HG02759 (cell line): ENCODE measurements around the gene ADAMTSL4.

Experiments
- ATAC-seq: cut with Tn5 transposase; IDR thresholded peaks from one replicate; pipeline ENCODE4 v1.9.1; 2021; ENCODE audit warnings: mild to moderate bottlenecking, moderate library complexity; ENCODE audit not compliant: unreplicated experiment

ADAMTSL4 gene

DNA sequence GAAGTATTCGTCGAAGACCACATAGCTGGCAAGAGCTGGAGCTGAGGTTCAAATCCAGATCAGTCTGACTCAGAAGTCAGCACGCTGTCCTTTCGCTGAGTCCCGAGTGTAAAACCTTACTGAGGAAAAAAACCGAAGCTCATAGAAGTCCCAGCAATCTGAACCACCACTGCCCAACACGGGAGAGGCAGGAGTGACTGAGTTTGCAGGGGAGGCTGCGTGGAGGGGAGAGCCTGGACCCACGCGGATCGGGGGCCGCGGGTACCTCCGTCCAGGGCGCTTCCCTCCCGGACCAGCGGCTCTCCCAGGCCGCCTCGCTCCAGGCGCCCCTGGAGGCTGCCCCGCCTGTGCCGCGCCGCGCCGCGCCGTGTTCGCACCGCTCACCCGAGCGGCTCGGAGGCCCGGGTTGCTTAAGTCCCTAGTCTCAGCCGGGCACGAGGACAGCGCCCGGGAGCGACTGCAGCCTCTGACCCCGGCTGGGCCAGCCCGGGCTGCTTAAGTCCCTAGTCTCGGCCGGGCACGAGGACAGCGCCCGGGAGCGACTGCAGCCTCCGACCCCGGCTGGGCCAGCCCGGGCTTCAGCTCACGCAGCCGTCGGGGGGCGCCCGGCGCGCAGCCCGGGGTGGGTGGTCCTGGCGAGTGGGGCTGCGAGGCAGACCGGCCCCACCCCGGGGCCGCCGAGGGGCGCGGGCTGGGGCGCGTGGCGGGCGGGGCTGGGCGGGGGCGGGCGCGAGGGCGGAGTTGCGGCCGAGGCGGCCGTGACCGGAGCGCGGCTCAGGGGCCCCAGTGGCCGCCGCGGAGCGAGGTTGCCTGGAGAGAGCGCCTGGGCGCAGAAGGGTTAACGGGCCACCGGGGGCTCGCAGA lies at the start of gene ADAMTSL4:
Gene ADAMTSL4 (plus strand): TSS at position 777 of the 864 bp plus-strand sequence. CDS start 2,881 bp downstream, outside the sequence.
- ATAC-seq, result peak; percentile 62

DNA sequence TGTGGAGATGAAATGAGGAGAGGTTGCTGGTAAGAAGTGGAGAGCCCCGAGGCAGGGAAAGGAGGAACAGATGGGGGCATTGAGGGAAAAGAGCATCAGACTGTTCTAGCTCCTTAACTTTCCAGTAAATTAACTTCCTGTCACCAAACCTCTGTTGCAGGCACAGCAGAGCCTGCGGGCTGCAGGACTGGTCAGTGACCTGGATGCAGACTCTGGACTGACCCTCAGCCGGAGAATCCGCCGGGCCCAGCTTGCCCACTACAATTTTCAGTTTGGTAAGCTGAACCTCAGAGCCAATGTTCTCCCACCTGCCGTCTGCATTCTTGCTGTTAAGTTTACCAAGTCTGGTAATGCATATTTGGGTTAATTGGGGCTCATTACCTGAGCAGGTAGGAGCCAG lies 43.8 kb upstream of the ADAMTSL4 start:
- no peak for ATAC-seq

DNA sequence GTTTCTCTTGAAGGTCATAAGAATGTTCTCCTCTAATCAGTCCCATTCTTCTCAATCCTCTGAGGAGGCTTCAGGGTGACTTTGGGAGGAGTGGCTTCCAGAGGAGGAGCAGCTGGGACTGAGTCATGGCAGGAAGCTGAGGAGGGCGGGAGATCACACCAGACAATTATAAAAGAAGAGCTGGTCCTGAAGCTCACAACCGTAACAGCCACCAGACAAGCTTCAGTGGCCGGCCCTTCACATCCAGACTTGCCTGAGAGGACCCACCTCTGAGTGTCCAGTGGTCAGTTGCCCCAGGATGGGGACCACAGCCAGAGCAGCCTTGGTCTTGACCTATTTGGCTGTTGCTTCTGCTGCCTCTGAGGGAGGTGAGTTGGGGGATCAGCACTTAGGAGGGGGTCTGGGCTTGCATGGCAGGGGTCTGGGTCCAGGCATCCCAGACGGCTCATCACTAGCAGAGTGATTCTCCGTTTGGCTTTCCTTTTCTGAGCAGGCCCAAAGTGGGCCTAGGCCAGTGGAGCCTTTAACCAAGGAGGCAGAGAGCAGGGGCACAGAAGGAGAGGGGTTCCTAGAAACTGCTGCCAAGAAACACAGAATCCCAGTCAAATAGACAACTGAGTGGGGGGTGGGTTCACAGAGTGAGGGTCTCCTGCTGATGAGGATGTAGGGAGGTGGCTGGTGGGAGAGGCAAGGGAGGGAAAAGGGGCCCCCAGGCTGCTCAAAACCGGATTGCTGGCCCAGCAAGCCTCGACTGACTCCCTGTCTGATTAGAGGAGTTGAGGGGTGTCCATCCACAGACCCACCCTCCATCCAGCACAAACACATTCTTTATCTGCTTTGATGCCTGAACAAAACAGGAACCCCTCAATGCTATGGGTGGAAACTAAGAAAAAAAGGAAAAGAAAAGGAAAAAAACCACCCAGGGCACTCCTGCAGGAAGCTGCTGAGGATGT lies 41.0 kb upstream of the ADAMTSL4 start, which contains the start of gene ECM1:
Gene ECM1 (plus strand): TSS at position 198 of the 953 bp plus-strand sequence. CDS start 101 bp downstream, at position 299.
- ATAC-seq, result no peak

DNA sequence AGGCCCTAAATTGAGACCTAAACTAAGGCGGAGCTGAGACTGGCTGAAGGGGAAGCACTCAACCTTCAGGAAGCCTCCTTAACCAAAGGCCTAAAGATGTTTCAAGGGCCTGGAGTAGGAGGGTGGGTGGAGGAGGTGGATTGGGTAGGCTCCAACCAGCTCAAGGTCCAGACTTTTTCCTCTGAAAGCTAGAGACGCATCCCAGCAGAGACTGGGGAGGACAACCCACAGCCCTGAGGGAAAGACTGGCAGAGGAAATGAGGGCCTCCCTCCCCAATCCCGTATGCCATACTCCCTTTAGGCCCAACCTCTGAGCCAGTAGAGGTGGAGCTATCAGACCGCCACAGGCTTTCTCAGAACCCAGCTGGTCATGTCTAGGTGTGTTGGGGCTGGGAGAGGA lies 40.2 kb upstream of the ADAMTSL4 start:
- no peak for ATAC-seq

DNA sequence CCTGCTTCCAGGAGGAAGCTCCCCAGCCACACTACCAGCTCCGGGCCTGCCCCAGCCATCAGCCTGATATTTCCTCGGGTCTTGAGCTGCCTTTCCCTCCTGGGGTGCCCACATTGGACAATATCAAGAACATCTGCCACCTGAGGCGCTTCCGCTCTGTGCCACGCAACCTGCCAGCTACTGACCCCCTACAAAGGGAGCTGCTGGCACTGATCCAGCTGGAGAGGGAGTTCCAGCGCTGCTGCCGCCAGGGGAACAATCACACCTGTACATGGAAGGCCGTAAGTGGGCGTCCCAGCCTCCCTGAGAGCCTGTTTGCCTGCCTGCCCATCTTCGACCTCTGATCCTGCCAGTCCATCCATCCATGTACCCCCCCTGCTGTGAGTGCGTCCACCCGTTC lies 37.7 kb upstream of the ADAMTSL4 start:
- no peak for ATAC-seq

DNA sequence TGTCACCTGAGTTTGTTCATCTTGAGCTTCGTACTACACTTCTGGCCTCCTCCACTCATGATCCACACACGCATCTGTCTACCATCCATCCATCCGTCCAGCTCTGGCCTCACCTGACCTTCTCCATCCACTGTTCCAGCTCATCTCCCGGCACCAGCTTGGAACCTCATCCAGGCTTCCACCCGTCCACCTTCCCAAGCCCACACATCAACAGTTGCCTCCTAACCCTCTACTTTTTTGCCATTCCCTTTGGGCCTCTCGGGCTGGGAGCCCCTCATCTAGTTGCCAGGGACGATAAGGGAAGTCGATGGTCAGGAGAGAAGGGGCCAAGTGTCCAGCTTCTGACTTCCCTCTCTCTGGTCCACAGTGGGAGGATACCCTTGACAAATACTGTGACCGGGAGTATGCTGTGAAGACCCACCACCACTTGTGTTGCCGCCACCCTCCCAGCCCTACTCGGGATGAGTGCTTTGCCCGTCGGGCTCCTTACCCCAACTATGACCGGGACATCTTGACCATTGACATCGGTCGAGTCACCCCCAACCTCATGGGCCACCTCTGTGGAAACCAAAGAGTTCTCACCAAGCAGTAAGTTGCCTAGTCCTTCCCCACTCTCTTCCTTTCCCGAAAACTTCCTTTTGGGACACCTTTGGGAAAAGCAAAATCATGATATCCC lies 37.1 kb upstream of the ADAMTSL4 start:
- ATAC-seq, result no peak

DNA sequence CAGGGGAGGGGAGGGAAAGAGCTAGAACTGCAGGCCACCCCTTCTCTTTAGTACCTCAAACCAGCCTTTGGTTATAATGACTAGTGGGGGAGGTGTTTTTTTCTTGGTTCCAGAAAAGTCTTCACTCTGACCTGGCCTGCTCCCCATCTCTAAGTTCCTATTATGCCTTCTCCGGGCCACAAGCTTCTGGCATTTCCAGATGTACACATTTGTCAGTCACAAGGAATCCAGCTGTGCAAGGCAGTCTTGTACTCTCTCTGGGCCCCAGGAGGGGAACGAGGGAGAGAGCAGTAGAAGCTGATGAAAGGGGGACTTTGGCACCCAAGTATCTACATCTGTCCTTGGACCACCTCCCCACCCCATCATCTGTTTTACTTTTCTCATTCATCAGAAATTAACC lies 36.4 kb upstream of the ADAMTSL4 start:
- no peak for ATAC-seq

DNA sequence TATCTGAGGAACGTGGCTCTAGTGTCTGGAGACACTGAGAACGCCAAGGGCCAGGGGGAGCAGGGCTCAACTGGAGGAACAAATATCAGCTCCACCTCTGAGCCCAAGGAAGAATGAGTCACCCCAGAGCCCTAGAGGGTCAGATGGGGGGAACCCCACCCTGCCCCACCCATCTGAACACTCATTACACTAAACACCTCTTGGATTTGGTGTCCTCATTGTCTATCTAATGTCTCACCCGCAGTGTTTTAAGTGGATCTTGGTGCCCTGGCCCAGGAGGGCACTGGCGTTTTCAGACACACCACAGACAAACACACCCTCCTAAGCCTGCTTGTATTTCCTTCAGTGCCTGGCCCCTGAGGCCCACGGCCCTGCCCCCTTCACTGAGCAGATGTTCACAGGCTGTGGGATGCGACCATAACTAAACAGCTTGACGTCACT lies 35.8 kb upstream of the ADAMTSL4 start:
- no peak for ATAC-seq

DNA sequence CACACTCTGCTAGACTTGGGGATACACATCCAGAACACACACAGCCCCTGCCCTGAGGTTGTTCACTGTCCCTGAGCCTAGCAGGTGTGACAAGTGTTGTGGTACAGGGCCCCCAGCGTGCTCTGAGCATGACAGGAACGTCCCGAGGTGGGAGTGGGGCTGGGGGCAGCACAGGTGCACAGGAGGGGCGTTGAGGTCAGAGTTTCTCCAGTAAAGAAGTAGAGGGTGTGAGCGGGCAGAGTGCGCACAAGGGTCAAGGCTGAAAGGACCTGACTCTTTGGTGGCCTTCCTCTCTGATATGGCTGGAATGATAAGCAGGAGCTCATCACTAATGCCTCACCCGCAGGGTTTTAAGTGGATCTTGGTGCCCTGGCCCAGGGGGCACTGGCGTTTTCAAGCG lies 34.9 kb upstream of the ADAMTSL4 start:
- no peak for ATAC-seq

DNA sequence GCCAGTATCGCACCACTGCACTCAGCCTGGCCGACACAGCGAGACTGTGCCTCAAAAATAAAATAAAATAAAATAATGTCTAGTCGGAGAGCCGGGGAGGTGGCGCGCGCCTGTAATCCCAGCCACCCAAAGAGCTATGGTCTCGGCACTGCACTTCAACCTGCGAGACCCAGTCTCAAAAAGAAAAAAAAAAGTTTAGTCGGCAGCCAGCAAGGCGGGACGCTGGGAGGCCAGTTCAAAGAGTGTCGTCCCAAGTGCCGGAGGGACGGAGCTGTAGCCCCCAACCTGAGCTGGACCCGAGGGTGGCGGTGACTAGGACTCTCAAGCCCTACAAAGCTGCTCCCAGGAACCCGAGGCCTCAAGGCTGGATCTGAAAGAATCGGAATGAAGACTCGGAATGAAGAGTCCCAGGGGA lies 34.3 kb upstream of the ADAMTSL4 start:
- peak; percentile 10 for ATAC-seq

DNA sequence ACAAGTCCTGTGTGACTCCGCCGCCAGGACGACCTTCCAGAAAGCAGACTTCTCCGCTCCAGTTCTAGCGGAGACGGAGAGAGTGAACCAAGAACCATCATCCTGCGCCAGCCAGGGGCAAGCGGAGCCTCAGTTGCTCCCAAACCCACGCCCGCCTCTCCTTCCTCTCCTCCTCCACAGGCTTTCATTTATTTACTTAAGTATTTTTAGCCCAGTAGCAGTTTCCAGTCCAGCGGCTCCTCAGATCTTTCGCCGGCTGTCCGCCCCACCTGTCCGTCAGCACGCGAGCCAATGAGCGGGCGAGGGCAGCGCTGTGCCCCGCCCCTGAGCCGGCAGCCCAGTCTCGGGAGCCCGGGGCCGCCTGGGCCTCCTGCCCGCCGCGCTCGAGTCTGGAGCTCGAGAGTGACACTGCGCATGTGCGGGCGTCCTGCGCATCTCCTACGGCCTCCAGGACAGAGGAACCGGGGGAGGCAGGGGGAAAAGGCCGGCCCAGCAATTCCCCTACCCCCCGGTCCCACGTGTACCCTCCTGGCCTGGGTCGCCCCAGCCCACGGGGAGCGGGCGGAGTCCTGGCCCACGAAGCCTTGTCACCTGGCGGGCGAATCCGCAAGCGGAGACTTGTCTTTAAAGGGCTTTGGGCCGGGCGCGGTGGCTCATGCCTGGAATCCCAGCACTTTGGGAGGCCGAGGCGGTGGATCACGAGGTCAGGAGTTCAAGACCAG lies 33.7 kb upstream of the ADAMTSL4 start, which contains the start of gene FALEC:
Gene FALEC (plus strand): TSS at position 425 of the 722 bp plus-strand sequence.
- peak; percentile 98 for ATAC-seq

DNA sequence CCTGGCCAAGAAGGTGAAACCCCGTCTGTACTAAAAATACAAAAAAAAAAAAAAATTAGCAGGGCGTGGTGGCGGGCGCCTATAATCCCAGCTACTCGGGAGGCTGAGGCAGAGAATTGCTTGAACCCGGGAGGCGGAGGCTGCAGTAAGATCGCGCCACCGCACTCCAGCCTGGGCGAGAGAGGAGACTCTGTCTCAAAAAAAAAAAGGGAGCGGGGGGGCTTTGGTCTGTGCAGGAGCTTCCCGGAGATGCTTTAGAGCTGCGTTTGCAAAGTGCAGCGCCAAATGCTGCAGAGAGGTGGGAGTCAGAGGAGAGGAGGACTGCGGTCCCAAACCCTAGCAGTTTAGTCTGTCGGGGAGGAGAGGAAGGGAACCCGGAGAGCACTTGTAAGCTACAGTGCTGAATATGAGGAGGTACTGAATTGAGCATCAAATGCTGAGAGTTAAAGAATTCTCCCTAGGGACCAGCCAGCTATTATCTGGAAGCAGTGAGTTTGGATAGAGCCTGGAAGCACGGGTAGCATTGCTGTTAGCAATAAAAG lies 33.1 kb upstream of the ADAMTSL4 start:
- no peak for ATAC-seq

DNA sequence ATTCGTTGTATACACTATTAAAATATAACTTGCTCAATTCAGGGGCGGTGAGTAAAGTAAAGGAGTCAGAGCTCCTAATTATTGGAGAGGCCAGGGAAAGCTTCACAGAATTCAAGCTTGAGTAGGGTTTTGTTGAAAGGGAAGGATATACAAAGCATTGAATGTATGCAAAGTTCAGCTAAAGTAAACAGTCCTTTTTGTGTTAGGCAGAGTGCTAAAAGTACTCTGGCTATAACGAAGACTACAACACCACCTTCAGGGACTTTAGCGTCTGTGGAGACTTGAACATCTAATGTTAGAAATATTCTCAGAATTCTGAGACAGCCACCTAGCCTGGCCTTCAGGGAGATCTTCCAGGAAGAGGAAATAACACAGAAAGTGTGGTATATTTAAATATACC lies 32.6 kb upstream of the ADAMTSL4 start:
- ATAC-seq, result no peak

DNA sequence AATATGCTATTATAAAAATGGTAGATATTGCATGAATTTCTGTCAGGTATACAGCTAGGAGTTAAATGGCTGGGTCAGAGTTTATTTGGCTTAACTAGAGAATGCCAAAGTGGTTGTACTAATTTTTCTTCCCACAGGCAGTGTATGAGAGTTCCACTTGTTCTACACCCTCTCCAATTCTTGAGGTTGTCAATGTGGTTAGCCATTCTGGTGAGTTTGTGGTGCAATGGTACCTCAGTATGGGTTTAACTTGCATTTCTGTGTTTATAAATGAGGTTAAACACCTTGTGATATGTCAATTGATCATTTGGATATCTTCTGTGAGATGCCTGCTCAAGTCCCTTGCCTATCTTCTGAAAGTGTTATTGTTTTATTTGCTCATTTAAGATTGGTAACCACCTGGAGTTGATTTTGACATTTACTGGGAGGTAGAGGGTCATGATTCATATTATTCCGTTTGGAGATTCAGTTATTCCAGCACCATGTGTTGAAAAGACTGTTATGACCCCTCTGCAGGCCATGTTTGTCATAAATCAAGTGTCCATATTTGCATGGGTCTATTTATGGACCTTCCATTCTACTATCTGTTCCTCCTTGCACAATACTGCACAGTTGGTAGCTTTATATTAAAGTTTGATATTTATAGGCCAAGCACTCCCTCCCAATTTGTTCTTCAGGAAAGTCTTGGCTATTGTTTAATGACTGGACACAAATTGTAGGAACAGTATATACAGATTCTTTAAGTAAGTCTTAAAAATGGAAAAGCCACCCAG lies 27.8 kb upstream of the ADAMTSL4 start:
- ATAC-seq, result no peak

DNA sequence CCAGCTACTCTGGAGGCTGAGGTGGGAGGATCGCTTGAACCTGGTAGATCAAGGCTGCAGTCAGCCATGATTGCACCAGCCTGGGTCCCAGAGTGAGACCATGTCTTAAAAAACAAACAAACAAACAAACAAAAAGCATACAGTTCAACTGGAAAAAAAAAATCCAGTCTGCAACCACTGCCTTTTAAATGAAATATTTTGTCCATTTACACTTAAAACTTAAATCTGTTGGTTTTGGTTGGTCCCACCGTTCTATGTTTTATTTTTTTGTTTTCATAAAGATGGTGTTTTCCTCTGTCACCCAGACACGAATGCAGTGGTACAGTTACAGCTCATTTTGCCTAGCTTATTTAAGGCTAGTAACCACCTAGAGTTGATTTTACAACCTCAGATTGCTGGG lies 23.9 kb upstream of the ADAMTSL4 start:
- no peak for ATAC-seq

DNA sequence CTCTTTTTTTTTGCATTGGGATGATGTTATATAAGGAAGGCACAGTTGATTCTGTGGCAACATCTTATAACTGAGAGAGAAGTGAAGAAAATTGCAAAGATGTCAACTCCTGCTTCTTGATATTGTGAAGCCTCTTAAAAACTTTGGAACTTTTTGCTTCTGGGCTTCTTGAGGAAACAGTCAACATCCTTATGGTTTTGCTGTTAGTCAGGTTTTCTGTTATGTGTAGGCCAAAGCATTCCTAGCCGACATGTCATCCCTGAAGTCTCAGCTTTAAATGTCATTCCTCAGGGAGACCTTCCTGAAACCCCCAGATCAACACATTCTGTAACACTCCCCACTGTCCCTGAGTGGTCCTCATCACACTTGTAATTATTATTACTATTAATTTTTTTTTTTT lies 21.0 kb upstream of the ADAMTSL4 start:
- ATAC-seq, result no peak

DNA sequence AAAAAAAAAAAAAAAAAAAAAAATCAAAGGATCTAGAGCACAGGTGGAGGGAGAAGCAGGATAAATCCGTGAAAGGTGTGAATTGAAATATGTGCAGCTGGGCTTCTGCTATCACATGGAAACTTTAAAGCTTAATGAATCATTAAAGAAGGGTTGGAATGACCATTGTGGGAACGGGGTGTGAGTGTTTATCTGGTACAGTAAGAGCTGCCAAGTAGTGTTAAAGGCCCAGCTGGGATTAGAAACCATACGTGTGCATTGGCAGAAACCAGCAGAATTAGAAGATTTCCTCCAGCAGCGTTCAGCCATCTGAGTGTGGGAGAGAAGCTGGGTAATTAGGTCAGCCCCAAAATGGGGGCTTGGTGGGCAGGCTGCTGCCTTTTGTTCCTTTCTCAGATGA lies 20.2 kb upstream of the ADAMTSL4 start:
- no peak for ATAC-seq

DNA sequence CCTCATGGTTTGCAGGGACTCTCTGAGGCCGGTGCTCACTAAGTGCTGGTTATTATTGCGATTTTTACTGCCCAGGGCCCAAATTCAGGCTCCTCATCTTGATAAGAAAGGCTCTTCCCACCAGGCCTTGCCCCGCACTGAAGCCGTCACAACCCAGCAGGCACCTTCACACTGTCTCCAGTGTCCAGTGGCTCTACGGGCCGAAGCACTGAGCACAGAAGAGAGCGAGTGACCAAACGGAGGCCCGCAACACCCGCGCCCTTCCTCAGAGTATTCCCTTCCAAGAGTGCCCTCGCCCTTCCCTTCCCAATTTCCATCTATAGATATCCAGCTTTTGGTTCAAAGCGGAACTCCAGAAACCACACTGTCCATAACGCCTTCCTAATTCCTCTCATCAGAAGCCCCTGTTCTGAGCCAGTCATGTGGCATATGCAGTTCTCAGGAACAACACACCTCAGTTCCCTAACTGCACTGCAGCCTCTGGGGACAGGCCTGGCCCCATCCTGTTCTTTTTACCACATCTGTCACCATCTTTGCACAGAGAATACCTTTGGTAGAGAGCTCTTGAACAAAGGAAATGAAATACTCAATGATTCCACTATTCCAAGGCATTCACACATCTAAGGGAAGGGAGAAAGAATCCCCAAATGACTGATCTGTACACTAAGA lies 18.6 kb upstream of the ADAMTSL4 start:
- no peak for ATAC-seq

DNA sequence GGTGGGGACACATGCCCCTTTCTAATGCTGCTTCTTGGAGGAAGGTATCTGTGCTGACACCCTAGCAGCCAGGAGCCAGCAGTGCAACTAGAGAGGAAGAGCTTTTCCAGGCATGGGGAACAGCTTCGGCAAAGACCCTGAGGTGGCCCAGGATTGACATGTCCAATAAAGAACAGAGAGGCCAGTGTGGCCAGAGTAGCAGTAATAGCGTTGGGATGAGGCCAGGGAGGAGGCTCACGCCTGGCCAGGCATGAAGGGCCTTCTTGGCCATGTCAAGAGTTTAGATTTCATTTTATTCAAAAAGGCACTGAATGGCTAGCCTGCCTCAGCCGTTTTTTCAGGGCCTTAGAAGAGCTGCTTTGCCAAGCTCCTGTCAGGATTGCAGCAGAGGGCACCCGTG lies 16.3 kb upstream of the ADAMTSL4 start:
- no peak for ATAC-seq
